Trophoblast cell (in vitro differentiated cells and primary cell): ENCODE results near the gene DISP3.

Experiments used
- DNase-seq, 2 donors: peaks; one replicate each; pipeline ENCODE4 v3.0.0-alpha.2; 2016
- H2AFZ ChIP-seq: 2 replicates; pipeline ENCODE4 v1.6.1; 2013; ENCODE audit warnings: low read length, moderate library complexity, mild to moderate bottlenecking; ENCODE audit not compliant: insufficient read depth, poor library complexity
- H2AK5ac ChIP-seq: 2 replicates; pipeline ENCODE4 v1.6.1; 2013; ENCODE audit warnings: mild to moderate bottlenecking, low read length
- H2BK120ac ChIP-seq: 2 replicates; pipeline ENCODE4 v1.6.1; 2013; ENCODE audit warnings: low read length, mild to moderate bottlenecking, moderate library complexity; ENCODE audit not compliant: insufficient read depth, poor library complexity
- H2BK12ac ChIP-seq: 2 replicates; pipeline ENCODE4 v1.6.1; 2013; ENCODE audit warnings: mild to moderate bottlenecking, low read length, moderate library complexity
- H2BK5ac ChIP-seq: 2 replicates; pipeline ENCODE4 v1.6.1; 2013; ENCODE audit warnings: low read length, low read depth, moderate library complexity, mild to moderate bottlenecking; ENCODE audit not compliant: poor library complexity
- H3K14ac ChIP-seq: 2 replicates; pipeline ENCODE4 v1.6.1; 2013; ENCODE audit warnings: mild to moderate bottlenecking, low read length
- H3K18ac ChIP-seq: 2 replicates; pipeline ENCODE4 v1.6.1; 2013; ENCODE audit warnings: mild to moderate bottlenecking, low read length
- H3K23ac ChIP-seq: 2 replicates; pipeline ENCODE4 v1.6.1; 2013; ENCODE audit warnings: low read length
- H3K27ac ChIP-seq: 2 replicates; pipeline ENCODE4 v1.5.1; 2013; ENCODE audit warnings: low read depth, mild to moderate bottlenecking, inconsistent platforms, low read length, moderate library complexity
- H3K27me3 ChIP-seq: 2 replicates; pipeline ENCODE4 v1.6.1; 2013; ENCODE audit warnings: inconsistent platforms, mild to moderate bottlenecking, low read length, moderate library complexity; ENCODE audit not compliant: insufficient read depth
- H3K36me3 ChIP-seq, 2 experiments: 1 replicate in 1 of 2; 2 replicates in 1 of 2; pipeline ENCODE4 v1.6.1; 2013; ENCODE audit warnings: low read length in 2 of 2, mild to moderate bottlenecking in 2 of 2, moderate library complexity in 1 of 2; ENCODE audit not compliant: insufficient read depth in 2 of 2, control insufficient read depth in 1 of 2
- H3K4ac ChIP-seq: 2 replicates; pipeline ENCODE4 v1.6.1; 2013; ENCODE audit warnings: low read depth, mild to moderate bottlenecking, low read length, moderate library complexity
- H3K4me1 ChIP-seq, 2 experiments: 1 replicate in 1 of 2; 2 replicates in 1 of 2; pipeline ENCODE4 v1.6.1; 2013; ENCODE audit warnings: low read length in 2 of 2, mild to moderate bottlenecking in 2 of 2, moderate library complexity in 1 of 2; ENCODE audit not compliant: insufficient read depth in 2 of 2, control insufficient read depth in 1 of 2
- H3K4me2 ChIP-seq: 2 replicates; pipeline ENCODE4 v1.6.1; 2013; ENCODE audit warnings: inconsistent platforms, mild to moderate bottlenecking, low read length, moderate library complexity
- H3K4me3 ChIP-seq: 2 replicates; pipeline ENCODE4 v1.5.1; 2013; ENCODE audit warnings: mild to moderate bottlenecking, low read depth, low read length, inconsistent platforms
- H3K79me1 ChIP-seq: one replicate; pipeline ENCODE4 v1.6.1; 2013; ENCODE audit warnings: low read length
- H3K79me2 ChIP-seq: 2 replicates; pipeline ENCODE4 v1.6.1; 2013; ENCODE audit warnings: low read length, mild to moderate bottlenecking; ENCODE audit not compliant: control insufficient read depth, insufficient read depth, poor library complexity
- H3K9ac ChIP-seq: 2 replicates; pipeline ENCODE4 v1.6.1; 2013; ENCODE audit warnings: mild to moderate bottlenecking, low read length
- H3K9me3 ChIP-seq: 2 replicates; pipeline ENCODE4 v1.6.1; 2013; ENCODE audit warnings: low read depth, mild to moderate bottlenecking, control low read depth, inconsistent platforms, low read length; ENCODE audit not compliant: insufficient read depth
- H4K12ac ChIP-seq: 2 replicates; pipeline ENCODE4 v1.6.1; 2013; ENCODE audit warnings: low read depth, mild to moderate bottlenecking, low read length, moderate library complexity
- H4K8ac ChIP-seq: 2 replicates; pipeline ENCODE4 v1.6.1; 2013; ENCODE audit warnings: low read depth, mild to moderate bottlenecking, low read length, moderate library complexity
- H4K91ac ChIP-seq: one replicate; pipeline ENCODE4 v1.6.1; 2013; ENCODE audit warnings: low read depth, mild to moderate bottlenecking, low read length, moderate library complexity
- WGBS: extraction: QIAGEN DNeasy Blood & Tissue Kit; methylation state at CpG from one replicate; pipeline ENCODE4 v1.1.7; 2013; ENCODE audit warnings: missing lambda C conversion rate; ENCODE audit not compliant: insufficient read length, insufficient coverage; ENCODE audit errors: extremely low coverage; 5-methylcytosine and 5-hydroxymethylcytosine counted together

DISP3 gene

GRCh38 chr1:11461531-11462137, 17.3 kb upstream of the DISP3 start:
- H3K9ac ChIP-seq = no peak overlapping the region
- no peak overlapping the region for H3K4me2 ChIP-seq
- no peak overlapping the region for H4K12ac ChIP-seq
- H2AK5ac ChIP-seq = no peak overlapping the region
- no peaks in the 10 kb centered on the region for H3K4me1 ChIP-seq
- H2BK5ac ChIP-seq = no peak overlapping the region
- H3K9me3 ChIP-seq = peaks cover 4% of the 10 kb centered on the region
- no peak overlapping the region for H2AFZ ChIP-seq
- H3K18ac ChIP-seq = no peak overlapping the region
- no peaks in the 10 kb centered on the region for H3K27me3 ChIP-seq
- H4K91ac ChIP-seq = no peak overlapping the region
- H3K79me1 ChIP-seq = no peaks in the 10 kb centered on the region
- H3K27ac ChIP-seq = no peak overlapping the region
- no CpG with 5 or more reads among the region's 9 CpGs for WGBS
- no peak overlapping the region for H3K4ac ChIP-seq
- H2BK12ac ChIP-seq = no peak overlapping the region
- H3K14ac ChIP-seq = no peak overlapping the region
- H2BK120ac ChIP-seq = no peak overlapping the region
- no peaks in the 10 kb centered on the region for H3K79me2 ChIP-seq
- no peak overlapping the region for H4K8ac ChIP-seq
- H3K4me3 ChIP-seq = no peak overlapping the region
- no peaks in the 10 kb centered on the region for H3K36me3 ChIP-seq
- no peak for DNase-seq
- no peak overlapping the region for H3K23ac ChIP-seq

- Histone ChIP-seq H3K27ac (no peak overlapping the region), H3K9me3 (peaks cover 3% of the 10 kb centered on the region), H3K4me3 (no peak overlapping the region), H3K9ac (no peak overlapping the region), H4K12ac (no peak overlapping the region), H2BK5ac (no peak overlapping the region), H3K27me3 (no peaks in the 10 kb centered on the region), H3K4me1 (no peaks in the 10 kb centered on the region), H2BK120ac (no peak overlapping the region), H3K4ac (no peak overlapping the region), H3K79me2 (no peaks in the 10 kb centered on the region), H3K14ac (no peak overlapping the region), H2BK12ac (no peak overlapping the region), H3K18ac (no peak overlapping the region), H3K4me2 (no peak overlapping the region), H2AK5ac (no peak overlapping the region), H3K23ac (no peak overlapping the region), H2AFZ (no peak overlapping the region), H3K79me1 (no peaks in the 10 kb centered on the region), H4K91ac (no peak overlapping the region), H3K36me3 (no peaks in the 10 kb centered on the region), H4K8ac (no peak overlapping the region)
- WGBS = no CpG with 5 or more reads among the region's 19 CpGs
- DNase-seq = no peak
Measured at GRCh38 chr1:11462224-11462923, 16.6 kb upstream of the DISP3 start.

- H3K79me2 ChIP-seq = no peaks in the 10 kb centered on the region
- peaks cover 2% of the 10 kb centered on the region for H3K9me3 ChIP-seq
- no peak overlapping the region for H2AK5ac ChIP-seq
- H3K23ac ChIP-seq = no peak overlapping the region
- no peaks in the 10 kb centered on the region for H3K4me1 ChIP-seq
- no peak overlapping the region for H3K4me2 ChIP-seq
- WGBS = no CpG with 5 or more reads among the region's 4 CpGs
- no peak overlapping the region for H3K14ac ChIP-seq
- no peak overlapping the region for H3K18ac ChIP-seq
- no peak overlapping the region for H4K91ac ChIP-seq
- no peak overlapping the region for H3K4ac ChIP-seq
- H3K27ac ChIP-seq = no peak overlapping the region
- DNase-seq = no peak
- no peaks in the 10 kb centered on the region for H3K79me1 ChIP-seq
- H3K9ac ChIP-seq = no peak overlapping the region
- H2BK12ac ChIP-seq = no peak overlapping the region
- no peak overlapping the region for H2AFZ ChIP-seq
- no peak overlapping the region for H4K8ac ChIP-seq
- H3K36me3 ChIP-seq = no peaks in the 10 kb centered on the region
- no peak overlapping the region for H3K4me3 ChIP-seq
- H2BK5ac ChIP-seq = no peak overlapping the region
- H4K12ac ChIP-seq = no peak overlapping the region
- H3K27me3 ChIP-seq = no peaks in the 10 kb centered on the region
- H2BK120ac ChIP-seq = no peak overlapping the region
Measured at GRCh38 chr1:11463177-11463576, 15.8 kb upstream of the DISP3 start.

- Histone ChIP-seq H3K4me2 (no peak overlapping the region), H3K36me3 (no peaks in the 10 kb centered on the region), H3K18ac (no peak overlapping the region), H3K27ac (no peak overlapping the region), H3K79me2 (no peaks in the 10 kb centered on the region), H3K79me1 (no peaks in the 10 kb centered on the region), H2BK12ac (no peak overlapping the region), H3K9ac (no peak overlapping the region), H2AK5ac (no peak overlapping the region), H3K27me3 (no peaks in the 10 kb centered on the region), H4K91ac (no peak overlapping the region), H3K9me3 (peaks cover 4% of the 10 kb centered on the region), H2BK120ac (no peak overlapping the region), H3K14ac (no peak overlapping the region), H3K4me1 (no peaks in the 10 kb centered on the region), H4K12ac (no peak overlapping the region), H3K4ac (no peak overlapping the region), H3K4me3 (no peak overlapping the region), H2AFZ (no peak overlapping the region), H3K23ac (no peak overlapping the region), H4K8ac (no peak overlapping the region), H2BK5ac (no peak overlapping the region)
- WGBS = no CpG with 5 or more reads among the region's 6 CpGs
- no peak for DNase-seq
Measured at GRCh38 chr1:11465307-11465706, 13.6 kb upstream of the DISP3 start.
